ENCODE measurements around the gene TCF19. TPM values are rescaled to one million over a fixed set of nuclear protein-coding genes. Genes with fewer than 3 reads are reported as not detected.

The TCF19 gene
- total RNA-seq, 1 experiment from 2014 or later: 49.5 TPM

- Mint-ChIP-seq H3K27ac (ENCODE audit: unreplicated experiment) (no peak overlapping the region), H3K36me3 (ENCODE audit: insufficient read depth, unreplicated experiment) (peaks cover 17% of the 10 kb centered on the region), H3K4me3 (ENCODE audit: low read depth, unreplicated experiment) (no peak overlapping the region), H3K4me1 (ENCODE audit: low read depth, unreplicated experiment) (peaks cover 17% of the 10 kb centered on the region), H3K9me3 (ENCODE audit: low read depth, unreplicated experiment) (no peaks in the 10 kb centered on the region), H3K27me3 (ENCODE audit: unreplicated experiment) (no peaks in the 10 kb centered on the region)
- DNase-seq: no peak
- intact Hi-C loops (cut with micrococcal nuclease; ENCODE audit: unreplicated experiment): no loop called here
- TF ChIP-seq CTCF (IDR thresholded peaks at IDR 0.05; ENCODE audit: unreplicated experiment): no peak
- no TSS peak for BruUV-seq (replicated peaks)
- CTCF ChIA-PET: interaction anchor here (0.6 to 1.6 kb wide), 6 partner anchors 17 to 679 kb away, joined by 3 to 7 read pairs (median 4); partner anchors contain the start of gene PSORS1C1
Observed at GRCh38 chr6:31131595-31131994, 26.8 kb upstream of the TCF19 start.

- peaks cover 13% of the 10 kb centered on the region for H3K4me1 Mint-ChIP-seq (ENCODE audit: low read depth, unreplicated experiment)
- no peak for DNase-seq
- CTCF ChIA-PET: interaction anchor here (0.7 to 1.5 kb wide), 4 partner anchors 18 to 62 kb away, joined by 3 to 6 read pairs (median 4); partner anchors contain the start of genes PSORS1C1 and TCF19
- TF ChIP-seq CTCF (IDR thresholded peaks at IDR 0.05; ENCODE audit: unreplicated experiment): no peak
- no TSS peak for BruUV-seq (replicated peaks)
- intact Hi-C loops (cut with micrococcal nuclease; ENCODE audit: unreplicated experiment): no loop called here
- H3K27me3 Mint-ChIP-seq (ENCODE audit: unreplicated experiment): no peaks in the 10 kb centered on the region
- H3K9me3 Mint-ChIP-seq (ENCODE audit: low read depth, unreplicated experiment): no peaks in the 10 kb centered on the region
- no peak overlapping the region for H3K27ac Mint-ChIP-seq (ENCODE audit: unreplicated experiment)
- H3K36me3 Mint-ChIP-seq (ENCODE audit: insufficient read depth, unreplicated experiment): peaks cover 10% of the 10 kb centered on the region
- H3K4me3 Mint-ChIP-seq (ENCODE audit: low read depth, unreplicated experiment): no peak overlapping the region
Observed at GRCh38 chr6:31132806-31133205, 25.6 kb upstream of the TCF19 start.

GRCh38 chr6:31135710-31136109 is 22.7 kb upstream of the TCF19 start:
- no peak for TF ChIP-seq CTCF (IDR thresholded peaks at IDR 0.05; ENCODE audit: unreplicated experiment)
- peaks cover 20% of the 10 kb centered on the region for H3K36me3 Mint-ChIP-seq (ENCODE audit: insufficient read depth, unreplicated experiment)
- CTCF ChIA-PET: interaction anchor here (1.0 to 1.6 kb wide), 3 partner anchors 10 to 57 kb away, joined by 4 to 15 read pairs (median 5); no protein-coding TSS in a partner anchor
- H3K27me3 Mint-ChIP-seq (ENCODE audit: unreplicated experiment): no peaks in the 10 kb centered on the region
- BruUV-seq (replicated peaks): no TSS peak
- no peaks in the 10 kb centered on the region for H3K9me3 Mint-ChIP-seq (ENCODE audit: low read depth, unreplicated experiment)
- intact Hi-C loops (cut with micrococcal nuclease; ENCODE audit: unreplicated experiment): no loop called here
- no peak overlapping the region for H3K27ac Mint-ChIP-seq (ENCODE audit: unreplicated experiment)
- DNase-seq: no peak
- H3K4me1 Mint-ChIP-seq (ENCODE audit: low read depth, unreplicated experiment): peaks cover 29% of the 10 kb centered on the region
- H3K4me3 Mint-ChIP-seq (ENCODE audit: low read depth, unreplicated experiment): no peak overlapping the region

GRCh38 chr6:31138982-31139381 is 19.4 kb upstream of the TCF19 start, which contains the start of gene PSORS1C2:
Gene PSORS1C2 (minus strand): TSS chr6:31139066. CDS start chr6:31139026, 40 bp downstream.
- Mint-ChIP-seq H3K27me3 (ENCODE audit: unreplicated experiment) (no peaks in the 10 kb centered on the region), H3K36me3 (ENCODE audit: insufficient read depth, unreplicated experiment) (peaks cover 31% of the 10 kb centered on the region), H3K4me3 (ENCODE audit: low read depth, unreplicated experiment) (peak within 1 kb of the TSS; percentile 48), H3K27ac (ENCODE audit: unreplicated experiment) (no peak within 1 kb of the TSS), H3K4me1 (ENCODE audit: low read depth, unreplicated experiment) (peaks cover 29% of the 10 kb centered on the region), H3K9me3 (ENCODE audit: low read depth, unreplicated experiment) (no peaks in the 10 kb centered on the region)
- BruUV-seq (replicated peaks): no TSS peak
- CTCF ChIA-PET: interaction anchor here (0.5 to 3.4 kb wide), 4 partner anchors 9 to 228 kb away, joined by 4 to 43 read pairs (median 8); no protein-coding TSS in a partner anchor
- no peak for DNase-seq
- intact Hi-C loops (cut with micrococcal nuclease; ENCODE audit: unreplicated experiment): no loop called here
- no peak for TF ChIP-seq CTCF (IDR thresholded peaks at IDR 0.05; ENCODE audit: unreplicated experiment)

Data from Calu3 (cell line).